HCT116 (cell line): Measurements from ENCODE around the gene GRB7. TPM values are rescaled to one million over a fixed set of nuclear protein-coding genes. Genes with fewer than 3 reads are reported as not detected.

Source experiments
- ATAC-seq: fragments of 200-7000 bp; cut with Tn5 transposase; 2 replicates; pipeline ENCODE4 v1.9.1; 2020; ENCODE audit warnings: mild to moderate bottlenecking, moderate library complexity
- BruUV-seq: library from RNA; stranded (reverse); fragments of 400-500 nt; replicated peaks from 2 replicates; lab custom pipeline; 2021; lab: Mats Ljungman, UMichigan
- CTCF ChIA-PET: fragments of 300-600 bp; sonication (Branson Sonifier 250); formaldehyde crosslinking; loops from one replicate; lab custom pipeline; 2021; ENCODE audit warnings: antibody characterized with exemption; lab: Charles Lee
- POLR2A ChIA-PET: fragments of 300-600, 350-600 bp; sonication (Branson Sonifier 250); formaldehyde crosslinking; loops from one replicate; lab custom pipeline; 2021; ENCODE audit warnings: antibody characterized with exemption; lab: Charles Lee
- RAD21 ChIA-PET, 2 experiments: fragments of 300-600 bp; sonication (Branson Sonifier 250); formaldehyde crosslinking; loops; one replicate each; lab custom pipeline; 2023; ENCODE audit warnings: low total read pairs in 2 of 2; ENCODE audit not compliant: uncharacterized antibody in 2 of 2, unreplicated experiment in 2 of 2, low non-redundant PET in 1 of 2; lab: Charles Lee
- DNase-seq: peaks from one replicate; pipeline ENCODE4 v3.0.0-alpha.2; 2010; ENCODE audit warnings: low read depth, low spot score
- H2AFZ ChIP-seq: fragments of 200-600 bp; shearing (Covaris generic), sonication (generic); 2 replicates; pipeline ENCODE4 v1.6.1; 2017; ENCODE audit warnings: low read depth, mixed run types, mixed read lengths, antibody characterized with exemption, low read length; ENCODE audit not compliant: poor library complexity, severe bottlenecking
- H3K27ac ChIP-seq: 2 replicates; pipeline ENCODE4 v1.5.1; 2012; ENCODE audit warnings: low read depth, low read length
- H3K27me3 ChIP-seq: fragments of 200-600 bp; sonication (generic); 2 replicates; pipeline ENCODE4 v1.6.1; 2016; ENCODE audit warnings: mixed run types, low read length, mixed read lengths; ENCODE audit not compliant: insufficient read depth
- H3K36me3 ChIP-seq, 2 experiments: fragments of 200-500 bp in 1 of 2; fragments of 200-600 bp in 1 of 2; sonication (Bioruptor generic) in 1 of 2; sonication (generic) in 1 of 2; 2 replicates each; pipeline versions ENCODE4 v1.5.1 to v1.6.1; 2014 to 2016; ENCODE audit warnings: low read length in 2 of 2, inconsistent platforms in 1 of 2, mixed read lengths in 1 of 2, mixed run types in 1 of 2; ENCODE audit not compliant: insufficient read depth in 2 of 2, control insufficient read depth in 1 of 2
- H3K4me1 ChIP-seq, 2 experiments: fragments of 200-600 bp in 1 of 2; sonication (generic) in 1 of 2; 2 replicates each; pipeline versions ENCODE4 v1.5.1 to v1.6.1; 2012 to 2017; ENCODE audit warnings: low read length in 2 of 2, inconsistent platforms in 1 of 2, mild to moderate bottlenecking in 1 of 2, mixed read lengths in 1 of 2, mixed run types in 1 of 2, moderate library complexity in 1 of 2; ENCODE audit not compliant: insufficient read depth in 2 of 2, control insufficient read depth in 1 of 2
- H3K4me2 ChIP-seq: fragments of 200-600 bp; sonication (generic); 2 replicates; pipeline ENCODE4 v1.6.1; 2017; ENCODE audit warnings: mixed run types, low read length, mixed read lengths
- H3K4me3 ChIP-seq, 2 experiments: fragments of 200-600 bp in 1 of 2; sonication (generic) in 1 of 2; replicated peaks in 1 of 2; 2 replicates each; pipeline ENCODE4 v1.5.1; 2011 to 2016; ENCODE audit warnings: low read length in 2 of 2, control low read depth in 1 of 2, low read depth in 1 of 2, mild to moderate bottlenecking in 1 of 2, mixed read lengths in 1 of 2, mixed run types in 1 of 2
- H3K79me2 ChIP-seq: fragments of 200-600 bp; sonication (generic); 2 replicates; pipeline ENCODE4 v1.6.1; 2017; ENCODE audit warnings: mild to moderate bottlenecking, mixed run types, low read length, moderate library complexity, mixed read lengths; ENCODE audit not compliant: insufficient read depth
- H3K9ac ChIP-seq: fragments of 200-600 bp; sonication (generic); 2 replicates; pipeline ENCODE4 v1.6.1; 2016; ENCODE audit warnings: low read length, mixed read lengths
- H3K9me2 ChIP-seq: fragments of 200-600 bp; sonication (generic), shearing (Covaris generic); 2 replicates; pipeline ENCODE4 v1.6.1; 2017; ENCODE audit warnings: mixed run types, mild to moderate bottlenecking, moderate library complexity; ENCODE audit not compliant: insufficient read depth
- H3K9me3 ChIP-seq, 2 experiments: fragments of 200-500 bp in 1 of 2; fragments of 200-600 bp in 1 of 2; sonication (Bioruptor generic) in 1 of 2; sonication (generic) in 1 of 2; 2 replicates each; pipeline ENCODE4 v1.6.1; 2014 to 2017; ENCODE audit warnings: low read length in 2 of 2, mixed read lengths in 2 of 2, inconsistent platforms in 1 of 2, low read depth in 1 of 2, mild to moderate bottlenecking in 1 of 2, mixed run types in 1 of 2, moderate library complexity in 1 of 2; ENCODE audit not compliant: control insufficient read depth in 1 of 2, insufficient read depth in 1 of 2
- H4K20me1 ChIP-seq: fragments of 200-600 bp; sonication (generic), shearing (Covaris generic); 2 replicates; pipeline ENCODE4 v1.6.1; 2017; ENCODE audit warnings: mixed run types, mild to moderate bottlenecking, moderate library complexity; ENCODE audit not compliant: insufficient read depth
- EZH2phosphoT487 ChIP-seq: fragments of 200-600 bp; IDR thresholded peaks from 2 replicates; pipeline ENCODE4 v1.6.1; 2018; ENCODE audit warnings: antibody characterized with exemption, borderline replicate concordance
- FOSL1 ChIP-seq: IDR thresholded peaks from 2 replicates; pipeline ENCODE4 v1.6.1; 2012; ENCODE audit warnings: low read depth
- POLR2A ChIP-seq: IDR thresholded peaks from 2 replicates; pipeline ENCODE4 v1.7.0; 2011; ENCODE audit warnings: borderline replicate concordance; ENCODE audit not compliant: insufficient read depth, insufficient read length; ENCODE audit errors: extremely low read depth
- POLR2AphosphoS5 ChIP-seq: IDR thresholded peaks from 2 replicates; pipeline ENCODE4 v1.6.1; 2011; ENCODE audit warnings: mild to moderate bottlenecking, low read depth, low read length, moderate library complexity
- SP1 ChIP-seq: IDR thresholded peaks from 2 replicates; pipeline ENCODE4 v1.6.1; 2012; ENCODE audit warnings: low read depth
- ZFX ChIP-seq: fragments of 450-650 bp; IDR thresholded peaks from 2 replicates; pipeline ENCODE4 v1.6.1; 2017
- intact Hi-C: fragments of 100-400 bp; cut with micrococcal nuclease; formaldehyde crosslinking; loops from 2 replicates; pipeline ENCODE4 v1.10.0; 2022
- total RNA-seq: library from RNA; stranded (reverse); gene quantifications from one replicate; pipeline ENCODE4 v1.2.1, GENCODE V29; 2021; ENCODE audit not compliant: unreplicated experiment
- TF ChIP-seq, protein P1 (sequence below): IDR thresholded peaks from 2 replicates; pipeline ENCODE4 v1.6.1; 2011; ENCODE audit warnings: mild to moderate bottlenecking, low read length, moderate library complexity; ENCODE audit not compliant: insufficient replicate concordance; ENCODE audit errors: extremely low read depth
- TF ChIP-seq, protein P2 (sequence below), 3 experiments: fragments of 200-600 bp in 1 of 3; sonication (generic) in 1 of 3; IDR thresholded peaks in 2 of 3; conservative IDR thresholded peaks in 1 of 3; 2 replicates each; pipeline ENCODE4 v1.5.1; 2012 to 2017; ENCODE audit warnings: low read depth in 2 of 3, low read length in 2 of 3, antibody characterized with exemption in 1 of 3, borderline replicate concordance in 1 of 3, control low read depth in 1 of 3, mild to moderate bottlenecking in 1 of 3, mixed read lengths in 1 of 3, mixed run types in 1 of 3, moderate library complexity in 1 of 3; ENCODE audit not compliant: insufficient read depth in 1 of 3
- TF ChIP-seq, protein P3 (sequence below): IDR thresholded peaks from 2 replicates; pipeline ENCODE4 v1.6.1; 2012
- TF ChIP-seq, protein P4 (sequence below): IDR thresholded peaks from 2 replicates; pipeline ENCODE4 v1.6.1; 2012
- TF ChIP-seq, protein P5 (sequence below): IDR thresholded peaks from 2 replicates; pipeline ENCODE4 v1.6.1; 2012; ENCODE audit warnings: low read depth

The GRB7 gene
- total RNA-seq, 1 experiment from 2014 or later, result 51.9 TPM

DNA sequence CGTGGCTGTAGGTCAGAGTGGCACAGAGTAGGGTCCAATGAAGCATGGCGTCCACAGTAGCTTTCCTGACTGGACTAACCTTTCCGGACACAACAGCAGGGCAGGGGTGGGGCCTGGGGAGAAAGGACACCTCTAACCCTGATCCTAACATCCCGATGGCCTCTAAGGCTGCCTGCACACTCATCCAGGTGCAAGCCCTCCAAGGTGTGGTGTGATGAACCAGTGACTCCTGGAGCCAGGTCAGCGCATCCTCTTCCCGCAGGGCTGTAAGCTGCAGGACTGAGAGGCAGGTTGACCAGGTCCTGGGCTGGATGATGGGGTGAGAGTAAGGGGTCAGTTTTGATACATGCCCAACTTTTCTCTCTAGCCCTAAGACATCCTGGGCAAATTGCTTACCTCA is 41.0 kb upstream of the GRB7 start:
- CTCF ChIA-PET, result no interaction called here
- ATAC-seq (no peak), DNase-seq (no peak)
- H3K36me3 ChIP-seq, result no peaks in the 10 kb centered on the region
- peaks cover 15 to 24% of the 10 kb centered on the region in 2 experiments; a peak in 3 of 4 replicates for H3K4me1 ChIP-seq
- H3K9me3 ChIP-seq, result no peaks in the 10 kb centered on the region
- POLR2A ChIA-PET, result interaction anchor here (2.7 kb wide), 1 partner anchor 9 kb away, joined by 7 read pairs; the partner anchor contains the start of gene PGAP3
- no peak overlapping the region for H3K4me2 ChIP-seq
- no peaks in the 10 kb centered on the region for H4K20me1 ChIP-seq
- TF ChIP-seq FOSL1 (no peak), POLR2AphosphoS5 (no peak), EZH2phosphoT487 (no peak), ZFX (no peak), SP1 (no peak), POLR2A (no peak)
- TF ChIP-seq, protein P1, sequence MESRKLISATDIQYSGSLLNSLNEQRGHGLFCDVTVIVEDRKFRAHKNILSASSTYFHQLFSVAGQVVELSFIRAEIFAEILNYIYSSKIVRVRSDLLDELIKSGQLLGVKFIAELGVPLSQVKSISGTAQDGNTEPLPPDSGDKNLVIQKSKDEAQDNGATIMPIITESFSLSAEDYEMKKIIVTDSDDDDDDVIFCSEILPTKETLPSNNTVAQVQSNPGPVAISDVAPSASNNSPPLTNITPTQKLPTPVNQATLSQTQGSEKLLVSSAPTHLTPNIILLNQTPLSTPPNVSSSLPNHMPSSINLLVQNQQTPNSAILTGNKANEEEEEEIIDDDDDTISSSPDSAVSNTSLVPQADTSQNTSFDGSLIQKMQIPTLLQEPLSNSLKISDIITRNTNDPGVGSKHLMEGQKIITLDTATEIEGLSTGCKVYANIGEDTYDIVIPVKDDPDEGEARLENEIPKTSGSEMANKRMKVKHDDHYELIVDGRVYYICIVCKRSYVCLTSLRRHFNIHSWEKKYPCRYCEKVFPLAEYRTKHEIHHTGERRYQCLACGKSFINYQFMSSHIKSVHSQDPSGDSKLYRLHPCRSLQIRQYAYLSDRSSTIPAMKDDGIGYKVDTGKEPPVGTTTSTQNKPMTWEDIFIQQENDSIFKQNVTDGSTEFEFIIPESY, result no peak
- TF ChIP-seq, protein P2, sequence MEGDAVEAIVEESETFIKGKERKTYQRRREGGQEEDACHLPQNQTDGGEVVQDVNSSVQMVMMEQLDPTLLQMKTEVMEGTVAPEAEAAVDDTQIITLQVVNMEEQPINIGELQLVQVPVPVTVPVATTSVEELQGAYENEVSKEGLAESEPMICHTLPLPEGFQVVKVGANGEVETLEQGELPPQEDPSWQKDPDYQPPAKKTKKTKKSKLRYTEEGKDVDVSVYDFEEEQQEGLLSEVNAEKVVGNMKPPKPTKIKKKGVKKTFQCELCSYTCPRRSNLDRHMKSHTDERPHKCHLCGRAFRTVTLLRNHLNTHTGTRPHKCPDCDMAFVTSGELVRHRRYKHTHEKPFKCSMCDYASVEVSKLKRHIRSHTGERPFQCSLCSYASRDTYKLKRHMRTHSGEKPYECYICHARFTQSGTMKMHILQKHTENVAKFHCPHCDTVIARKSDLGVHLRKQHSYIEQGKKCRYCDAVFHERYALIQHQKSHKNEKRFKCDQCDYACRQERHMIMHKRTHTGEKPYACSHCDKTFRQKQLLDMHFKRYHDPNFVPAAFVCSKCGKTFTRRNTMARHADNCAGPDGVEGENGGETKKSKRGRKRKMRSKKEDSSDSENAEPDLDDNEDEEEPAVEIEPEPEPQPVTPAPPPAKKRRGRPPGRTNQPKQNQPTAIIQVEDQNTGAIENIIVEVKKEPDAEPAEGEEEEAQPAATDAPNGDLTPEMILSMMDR (IDR thresholded peaks at IDR 0.05 in 2 of 3, conservative IDR thresholded peaks at IDR 0.05 in 1 of 3; ENCODE audit: borderline replicate concordance in 1 of 3, insufficient read depth in 1 of 3, low read depth in 2 of 3, low read length in 2 of 3), result no peak
- TF ChIP-seq, protein P3, sequence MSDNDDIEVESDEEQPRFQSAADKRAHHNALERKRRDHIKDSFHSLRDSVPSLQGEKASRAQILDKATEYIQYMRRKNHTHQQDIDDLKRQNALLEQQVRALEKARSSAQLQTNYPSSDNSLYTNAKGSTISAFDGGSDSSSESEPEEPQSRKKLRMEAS, result no peak
- TF ChIP-seq, protein P4, sequence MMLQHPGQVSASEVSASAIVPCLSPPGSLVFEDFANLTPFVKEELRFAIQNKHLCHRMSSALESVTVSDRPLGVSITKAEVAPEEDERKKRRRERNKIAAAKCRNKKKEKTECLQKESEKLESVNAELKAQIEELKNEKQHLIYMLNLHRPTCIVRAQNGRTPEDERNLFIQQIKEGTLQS, result no peak
- TF ChIP-seq, protein P5, sequence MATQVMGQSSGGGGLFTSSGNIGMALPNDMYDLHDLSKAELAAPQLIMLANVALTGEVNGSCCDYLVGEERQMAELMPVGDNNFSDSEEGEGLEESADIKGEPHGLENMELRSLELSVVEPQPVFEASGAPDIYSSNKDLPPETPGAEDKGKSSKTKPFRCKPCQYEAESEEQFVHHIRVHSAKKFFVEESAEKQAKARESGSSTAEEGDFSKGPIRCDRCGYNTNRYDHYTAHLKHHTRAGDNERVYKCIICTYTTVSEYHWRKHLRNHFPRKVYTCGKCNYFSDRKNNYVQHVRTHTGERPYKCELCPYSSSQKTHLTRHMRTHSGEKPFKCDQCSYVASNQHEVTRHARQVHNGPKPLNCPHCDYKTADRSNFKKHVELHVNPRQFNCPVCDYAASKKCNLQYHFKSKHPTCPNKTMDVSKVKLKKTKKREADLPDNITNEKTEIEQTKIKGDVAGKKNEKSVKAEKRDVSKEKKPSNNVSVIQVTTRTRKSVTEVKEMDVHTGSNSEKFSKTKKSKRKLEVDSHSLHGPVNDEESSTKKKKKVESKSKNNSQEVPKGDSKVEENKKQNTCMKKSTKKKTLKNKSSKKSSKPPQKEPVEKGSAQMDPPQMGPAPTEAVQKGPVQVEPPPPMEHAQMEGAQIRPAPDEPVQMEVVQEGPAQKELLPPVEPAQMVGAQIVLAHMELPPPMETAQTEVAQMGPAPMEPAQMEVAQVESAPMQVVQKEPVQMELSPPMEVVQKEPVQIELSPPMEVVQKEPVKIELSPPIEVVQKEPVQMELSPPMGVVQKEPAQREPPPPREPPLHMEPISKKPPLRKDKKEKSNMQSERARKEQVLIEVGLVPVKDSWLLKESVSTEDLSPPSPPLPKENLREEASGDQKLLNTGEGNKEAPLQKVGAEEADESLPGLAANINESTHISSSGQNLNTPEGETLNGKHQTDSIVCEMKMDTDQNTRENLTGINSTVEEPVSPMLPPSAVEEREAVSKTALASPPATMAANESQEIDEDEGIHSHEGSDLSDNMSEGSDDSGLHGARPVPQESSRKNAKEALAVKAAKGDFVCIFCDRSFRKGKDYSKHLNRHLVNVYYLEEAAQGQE, result no peak
- no peaks in the 10 kb centered on the region for H3K9me2 ChIP-seq
- RAD21 ChIA-PET, result no interaction called here
- H3K4me3 ChIP-seq, result no peak overlapping the region
- H3K9ac ChIP-seq, result no peak overlapping the region
- no peak overlapping the region for H2AFZ ChIP-seq
- H3K27me3 ChIP-seq, result no peaks in the 10 kb centered on the region
- BruUV-seq, result no TSS peak
- intact Hi-C loops, result no loop called here
- H3K79me2 ChIP-seq, result peaks cover 18% of the 10 kb centered on the region
- H3K27ac ChIP-seq, result no peak overlapping the region
